ENCODE measurements around the gene THSD4.

The THSD4 gene

DNA sequence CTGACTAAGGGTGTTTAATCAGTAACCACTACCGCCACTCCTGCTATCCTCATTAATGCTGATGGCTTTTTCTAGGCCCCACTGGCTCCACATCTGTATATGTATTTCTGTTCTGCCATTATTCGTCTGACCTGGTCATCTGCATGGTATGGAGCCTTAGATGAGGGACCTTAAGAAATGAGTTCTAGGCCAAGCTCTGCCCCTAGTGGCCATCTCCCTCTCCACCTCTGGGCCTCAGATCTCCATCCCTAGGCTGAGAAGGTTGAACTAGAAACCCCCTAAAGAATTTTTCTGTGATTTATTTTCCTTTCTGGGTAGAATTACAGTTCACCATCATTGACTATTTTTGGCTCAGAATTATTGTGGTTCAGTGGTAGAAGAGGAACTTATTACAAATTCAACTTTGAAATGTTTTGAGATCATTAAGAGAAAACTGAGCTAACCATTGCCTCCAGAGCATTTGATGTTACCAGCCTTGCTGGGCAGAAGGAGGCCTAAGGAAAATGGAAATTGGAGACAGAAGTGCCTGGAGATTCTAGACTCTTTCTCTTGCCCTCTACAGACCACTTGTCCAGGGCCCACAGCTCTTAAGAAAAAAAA, 369.9 kb downstream of the THSD4 start:
- no peak for DNase-seq (ENCODE audit: low read depth)
- TF ChIP-seq, protein P1, sequence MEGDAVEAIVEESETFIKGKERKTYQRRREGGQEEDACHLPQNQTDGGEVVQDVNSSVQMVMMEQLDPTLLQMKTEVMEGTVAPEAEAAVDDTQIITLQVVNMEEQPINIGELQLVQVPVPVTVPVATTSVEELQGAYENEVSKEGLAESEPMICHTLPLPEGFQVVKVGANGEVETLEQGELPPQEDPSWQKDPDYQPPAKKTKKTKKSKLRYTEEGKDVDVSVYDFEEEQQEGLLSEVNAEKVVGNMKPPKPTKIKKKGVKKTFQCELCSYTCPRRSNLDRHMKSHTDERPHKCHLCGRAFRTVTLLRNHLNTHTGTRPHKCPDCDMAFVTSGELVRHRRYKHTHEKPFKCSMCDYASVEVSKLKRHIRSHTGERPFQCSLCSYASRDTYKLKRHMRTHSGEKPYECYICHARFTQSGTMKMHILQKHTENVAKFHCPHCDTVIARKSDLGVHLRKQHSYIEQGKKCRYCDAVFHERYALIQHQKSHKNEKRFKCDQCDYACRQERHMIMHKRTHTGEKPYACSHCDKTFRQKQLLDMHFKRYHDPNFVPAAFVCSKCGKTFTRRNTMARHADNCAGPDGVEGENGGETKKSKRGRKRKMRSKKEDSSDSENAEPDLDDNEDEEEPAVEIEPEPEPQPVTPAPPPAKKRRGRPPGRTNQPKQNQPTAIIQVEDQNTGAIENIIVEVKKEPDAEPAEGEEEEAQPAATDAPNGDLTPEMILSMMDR (conservative IDR thresholded peaks at IDR 0.05; ENCODE audit: low read depth, low read length), result peak; percentile 58

DNA sequence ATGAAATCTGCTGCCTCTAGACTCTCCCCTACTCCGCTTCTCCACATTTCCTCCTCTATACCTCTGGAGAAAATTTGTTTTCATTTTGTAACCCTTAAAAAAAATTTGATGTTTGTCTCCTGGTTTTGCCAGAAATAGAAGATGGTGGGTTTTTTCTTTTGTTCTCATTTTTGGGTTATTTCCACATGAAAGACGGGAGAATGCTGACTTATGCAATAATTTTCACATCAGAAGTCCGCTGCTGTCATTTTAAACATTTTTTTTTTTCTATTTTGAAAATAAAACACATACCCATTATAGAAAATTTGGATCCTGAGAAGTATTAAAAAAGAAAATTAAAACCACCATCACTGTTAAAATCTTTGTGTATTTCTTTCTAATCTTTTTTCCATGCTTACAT, 374.3 kb downstream of the THSD4 start:
- no peak for DNase-seq (ENCODE audit: low read depth)
- TF ChIP-seq, protein P1 (conservative IDR thresholded peaks at IDR 0.05; ENCODE audit: low read depth, low read length), result no peak

More for the DNA sequence above, 369.9 kb downstream of the THSD4 start:
- no peak overlapping the region for H3K4me3 ChIP-seq (ENCODE audit: low read length)

DNA sequence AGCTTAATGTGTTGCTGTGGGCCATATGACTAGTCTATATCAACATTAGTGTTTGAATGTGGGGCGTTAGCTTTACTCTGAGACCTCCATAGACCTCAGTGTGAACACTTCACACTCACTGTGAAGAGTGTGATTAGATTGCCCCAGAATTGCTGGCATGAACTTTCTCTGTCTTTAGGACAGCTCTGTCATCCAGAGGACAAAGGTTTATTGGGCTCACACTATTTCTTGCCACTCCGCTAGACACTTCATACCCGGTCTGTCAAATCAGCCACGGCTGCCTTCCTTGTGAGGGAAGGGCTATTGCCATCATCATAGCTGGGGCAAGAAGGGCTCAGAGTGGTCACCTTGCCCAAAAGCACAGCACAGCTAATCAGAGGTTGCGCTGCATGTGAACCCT, 378.3 kb downstream of the THSD4 start:
- no peak for DNase-seq (ENCODE audit: low read depth)
- H3K4me3 ChIP-seq (ENCODE audit: low read length), result no peak overlapping the region
- TF ChIP-seq, protein P1 (conservative IDR thresholded peaks at IDR 0.05; ENCODE audit: low read depth, low read length), result no peak

More for the DNA sequence above, 374.3 kb downstream of the THSD4 start:
- no peak overlapping the region for H3K4me3 ChIP-seq (ENCODE audit: low read length)

DNA sequence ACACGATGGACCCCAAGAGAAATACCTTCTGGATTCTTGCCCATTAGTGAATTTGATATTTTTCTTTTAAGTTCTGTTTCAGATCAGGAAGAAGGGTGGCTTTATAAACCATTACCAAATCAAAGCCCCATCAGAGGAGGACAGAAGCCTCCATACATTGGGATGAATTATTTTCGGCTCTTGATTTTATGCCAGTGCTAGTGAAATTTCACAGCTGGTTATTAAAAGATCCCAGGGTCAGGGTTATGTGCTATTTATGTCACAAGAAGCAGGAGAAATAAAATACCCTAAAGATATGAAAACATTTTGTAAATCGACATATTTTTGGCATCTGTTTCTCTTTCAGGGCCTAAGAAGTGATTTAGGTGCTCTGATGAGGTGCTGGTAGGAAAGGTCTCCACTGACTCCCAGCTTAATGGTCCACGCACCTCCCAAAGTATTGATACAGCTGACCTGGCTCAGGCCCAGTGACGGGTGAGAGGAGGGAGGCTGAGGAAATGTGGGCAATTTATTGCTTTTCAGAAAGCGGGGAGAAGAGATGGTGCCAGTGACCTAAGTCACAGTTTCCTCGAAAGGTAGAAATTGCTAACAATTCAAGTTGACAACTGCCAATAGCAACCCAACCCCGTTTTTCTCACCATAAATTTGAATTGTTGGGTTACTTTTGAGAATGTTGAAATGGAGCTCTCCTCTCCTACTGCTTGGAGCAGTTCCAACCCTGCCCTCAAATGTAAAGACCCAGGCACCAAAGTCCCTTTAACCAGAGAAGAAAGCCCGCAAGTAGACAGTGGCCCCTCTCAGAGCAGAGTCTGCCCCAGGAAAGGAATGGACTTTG, 379.5 kb downstream of the THSD4 start:
- DNase-seq (ENCODE audit: low read depth), result no peak
- TF ChIP-seq, protein P1 (conservative IDR thresholded peaks at IDR 0.05; ENCODE audit: low read depth, low read length), result no peak
- H3K4me3 ChIP-seq (ENCODE audit: low read length), result no peak overlapping the region

DNA sequence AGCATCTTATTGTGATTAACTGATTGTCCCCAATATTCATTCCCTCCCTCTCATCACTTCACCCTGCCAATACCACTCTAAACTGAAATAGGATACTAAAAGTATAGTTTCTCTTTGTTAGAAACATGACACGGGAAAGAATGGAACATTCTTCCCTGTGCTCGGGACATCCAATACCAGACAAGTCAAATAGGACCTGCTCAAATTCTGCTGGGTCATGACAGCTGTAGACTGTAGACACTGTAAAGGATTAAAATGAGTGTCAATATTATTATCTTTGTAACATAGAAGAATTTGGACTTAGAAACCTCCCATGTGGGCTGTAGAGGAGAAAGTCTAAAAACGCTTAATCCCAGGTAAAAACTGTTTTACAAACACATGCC, 380.1 kb downstream of the THSD4 start:
- TF ChIP-seq, protein P1 (conservative IDR thresholded peaks at IDR 0.05; ENCODE audit: low read depth, low read length), result no peak
- DNase-seq (ENCODE audit: low read depth), result no peak
- no peak overlapping the region for H3K4me3 ChIP-seq (ENCODE audit: low read length)

DNA sequence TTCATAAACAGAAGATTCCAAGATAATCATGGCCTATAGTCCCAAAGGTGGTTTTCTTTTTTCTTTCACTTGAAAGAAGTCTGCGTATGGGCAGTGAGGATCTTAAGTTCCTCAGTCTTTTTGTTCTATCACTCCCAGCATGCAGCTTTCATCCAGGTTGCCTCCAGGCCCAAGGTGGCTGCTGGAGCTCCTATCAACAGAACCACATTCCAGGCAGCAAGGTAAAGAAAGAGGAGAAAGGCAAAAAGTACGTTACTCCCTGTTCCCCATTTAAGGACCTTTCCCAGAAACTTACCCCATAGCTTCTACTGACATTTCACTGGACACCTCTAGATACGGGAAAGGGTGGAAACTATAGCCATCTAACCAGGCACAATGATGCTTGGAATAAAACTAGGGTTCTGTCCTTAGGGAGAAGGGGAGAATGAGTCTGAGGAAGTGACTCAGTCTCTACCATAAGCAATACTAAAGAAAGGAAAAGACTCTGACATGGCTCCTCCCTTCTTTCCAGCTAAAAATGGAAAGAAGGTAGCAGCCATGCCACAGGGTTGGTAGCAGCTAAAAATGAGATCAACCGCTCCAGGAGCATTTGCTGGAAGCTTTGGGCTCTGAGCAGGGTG, 381.2 kb downstream of the THSD4 start:
- TF ChIP-seq, protein P1 (conservative IDR thresholded peaks at IDR 0.05; ENCODE audit: low read depth, low read length), result no peak
- no peak overlapping the region for H3K4me3 ChIP-seq (ENCODE audit: low read length)
- DNase-seq (ENCODE audit: low read depth), result no peak

All from retinal pigment epithelial cell (primary cell).